Measurements from ENCODE around the gene ARHGAP24. TPM values are rescaled to one million over a fixed set of nuclear protein-coding genes. Genes with fewer than 3 reads are reported as not detected.

ARHGAP24 gene
- total RNA-seq, 1 experiment from 2014 or later = 1.3 TPM

- no peak for DNase-seq (ENCODE audit: low read depth, low spot score)
- ChIA-PET POLR2A (no interaction called here), CTCF (no interaction called here), RAD21 (ENCODE audit: low non-redundant PET in 1 of 2, low total read pairs in 2 of 2, uncharacterized antibody in 2 of 2, unreplicated experiment in 2 of 2) (no interaction called here)
- Histone ChIP-seq H4K20me1 (ENCODE audit: insufficient read depth) (no peaks in the 10 kb centered on the region), H3K36me3 (ENCODE audit: control insufficient read depth in 1 of 2, insufficient read depth in 2 of 2, low read length in 2 of 2) (no peaks in the 10 kb centered on the region), H3K4me1 (ENCODE audit: control insufficient read depth in 1 of 2, insufficient read depth in 2 of 2, low read length in 2 of 2) (peaks cover 2 to 6% of the 10 kb centered on the region in 2 experiments; a peak in 3 of 4 replicates), H3K27ac (ENCODE audit: low read depth, low read length) (no peak overlapping the region), H2AFZ (ENCODE audit: low read depth, low read length, poor library complexity, severe bottlenecking) (no peak overlapping the region), H3K9me3 (ENCODE audit: control insufficient read depth in 1 of 2, insufficient read depth in 1 of 2, low read depth in 1 of 2, low read length in 2 of 2) (no peaks in the 10 kb centered on the region), H3K27me3 (ENCODE audit: insufficient read depth, low read length) (no peaks in the 10 kb centered on the region), H3K4me3 (replicated peaks in 1 of 2; ENCODE audit: low read depth in 1 of 2, low read length in 2 of 2) (no peak overlapping the region), H3K79me2 (ENCODE audit: insufficient read depth, low read length) (no peaks in the 10 kb centered on the region), H3K9ac (ENCODE audit: low read length) (no peak overlapping the region), H3K4me2 (ENCODE audit: low read length) (no peak overlapping the region), H3K9me2 (ENCODE audit: insufficient read depth) (no peaks in the 10 kb centered on the region)
- intact Hi-C loops (cut with micrococcal nuclease) = loop anchor here (10.0 kb wide), 1 partner anchor 266 kb away; no protein-coding TSS in a partner anchor
- no TSS peak for BruUV-seq (replicated peaks)
- ATAC-seq = no peak
- TF ChIP-seq, protein P1, sequence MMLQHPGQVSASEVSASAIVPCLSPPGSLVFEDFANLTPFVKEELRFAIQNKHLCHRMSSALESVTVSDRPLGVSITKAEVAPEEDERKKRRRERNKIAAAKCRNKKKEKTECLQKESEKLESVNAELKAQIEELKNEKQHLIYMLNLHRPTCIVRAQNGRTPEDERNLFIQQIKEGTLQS (IDR thresholded peaks at IDR 0.05) = no peak
- no peak for TF ChIP-seq FOSL1 (IDR thresholded peaks at IDR 0.05; ENCODE audit: low read depth)
- no peak for TF ChIP-seq CEBPB (IDR thresholded peaks at IDR 0.05; ENCODE audit: low read depth)
- TF ChIP-seq EZH2 (IDR thresholded peaks at IDR 0.05) = no peak
- no peak for TF ChIP-seq ZFX (IDR thresholded peaks at IDR 0.05)
- TF ChIP-seq, protein P2, sequence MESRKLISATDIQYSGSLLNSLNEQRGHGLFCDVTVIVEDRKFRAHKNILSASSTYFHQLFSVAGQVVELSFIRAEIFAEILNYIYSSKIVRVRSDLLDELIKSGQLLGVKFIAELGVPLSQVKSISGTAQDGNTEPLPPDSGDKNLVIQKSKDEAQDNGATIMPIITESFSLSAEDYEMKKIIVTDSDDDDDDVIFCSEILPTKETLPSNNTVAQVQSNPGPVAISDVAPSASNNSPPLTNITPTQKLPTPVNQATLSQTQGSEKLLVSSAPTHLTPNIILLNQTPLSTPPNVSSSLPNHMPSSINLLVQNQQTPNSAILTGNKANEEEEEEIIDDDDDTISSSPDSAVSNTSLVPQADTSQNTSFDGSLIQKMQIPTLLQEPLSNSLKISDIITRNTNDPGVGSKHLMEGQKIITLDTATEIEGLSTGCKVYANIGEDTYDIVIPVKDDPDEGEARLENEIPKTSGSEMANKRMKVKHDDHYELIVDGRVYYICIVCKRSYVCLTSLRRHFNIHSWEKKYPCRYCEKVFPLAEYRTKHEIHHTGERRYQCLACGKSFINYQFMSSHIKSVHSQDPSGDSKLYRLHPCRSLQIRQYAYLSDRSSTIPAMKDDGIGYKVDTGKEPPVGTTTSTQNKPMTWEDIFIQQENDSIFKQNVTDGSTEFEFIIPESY (IDR thresholded peaks at IDR 0.05; ENCODE audit: extremely low read depth, insufficient replicate concordance, low read length) = no peak
Measured at GRCh38 chr4:85478576-85478975, 3.6 kb downstream of the ARHGAP24 start.

DNA sequence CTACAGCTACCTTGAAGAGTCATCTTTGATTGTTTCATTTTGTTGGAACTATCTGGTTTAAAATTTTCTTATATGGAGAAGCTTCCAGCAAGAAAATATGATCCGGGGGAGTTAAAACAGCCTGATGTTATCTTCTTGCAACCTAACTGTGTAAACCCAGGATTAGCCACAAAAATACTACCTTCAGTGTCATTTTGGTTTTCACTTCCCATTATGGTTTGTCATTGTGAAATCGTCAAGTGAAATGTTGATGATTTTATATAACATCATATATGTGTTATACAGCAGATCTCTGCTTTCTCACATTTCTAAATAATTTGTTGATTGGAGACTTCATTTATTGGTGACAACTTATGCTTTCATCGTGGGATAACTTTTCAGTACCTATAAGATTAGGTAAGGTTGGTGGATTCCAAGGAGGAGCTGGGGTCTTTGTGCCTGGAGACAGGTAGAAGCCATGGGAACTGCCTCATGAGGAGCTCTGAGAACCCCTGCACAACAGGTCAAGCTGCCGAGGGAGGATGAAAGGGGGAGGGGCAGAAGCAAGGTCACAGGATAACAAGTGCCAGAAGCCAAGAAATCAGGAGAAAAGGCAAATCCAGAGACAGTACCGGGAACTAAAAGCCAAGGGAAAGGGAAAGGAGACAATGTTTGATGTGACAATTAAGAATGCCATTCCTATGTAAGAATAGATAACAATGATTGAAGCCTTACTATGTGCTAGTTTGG, 7.2 kb downstream of the ARHGAP24 start:
- RAD21 ChIA-PET (ENCODE audit: low non-redundant PET in 1 of 2, low total read pairs in 2 of 2, uncharacterized antibody in 2 of 2, unreplicated experiment in 2 of 2) = no interaction called here
- DNase-seq (ENCODE audit: low read depth, low spot score) = no peak
- CTCF ChIA-PET = no interaction called here
- POLR2A ChIA-PET = no interaction called here
- Histone ChIP-seq H3K4me2 (ENCODE audit: low read length) (no peak overlapping the region), H4K20me1 (ENCODE audit: insufficient read depth) (no peaks in the 10 kb centered on the region), H3K9me2 (ENCODE audit: insufficient read depth) (no peaks in the 10 kb centered on the region), H3K4me3 (replicated peaks in 1 of 2; ENCODE audit: low read depth in 1 of 2, low read length in 2 of 2) (no peak overlapping the region), H3K36me3 (ENCODE audit: control insufficient read depth in 1 of 2, insufficient read depth in 2 of 2, low read length in 2 of 2) (no peaks in the 10 kb centered on the region), H3K27me3 (ENCODE audit: insufficient read depth, low read length) (no peaks in the 10 kb centered on the region), H2AFZ (ENCODE audit: low read depth, low read length, poor library complexity, severe bottlenecking) (no peak overlapping the region), H3K4me1 (ENCODE audit: control insufficient read depth in 1 of 2, insufficient read depth in 2 of 2, low read length in 2 of 2) (peaks cover 0 to 4% of the 10 kb centered on the region in 2 experiments; a peak in 1 of 4 replicates), H3K9ac (ENCODE audit: low read length) (no peak overlapping the region), H3K27ac (ENCODE audit: low read depth, low read length) (no peak overlapping the region), H3K79me2 (ENCODE audit: insufficient read depth, low read length) (no peaks in the 10 kb centered on the region), H3K9me3 (ENCODE audit: control insufficient read depth in 1 of 2, insufficient read depth in 1 of 2, low read depth in 1 of 2, low read length in 2 of 2) (no peaks in the 10 kb centered on the region)
- no peak for ATAC-seq
- intact Hi-C loops (cut with micrococcal nuclease) = no loop called here
- TF ChIP-seq CBX3 (IDR thresholded peaks at IDR 0.05; ENCODE audit: low read depth) (no peak), POLR2A (IDR thresholded peaks at IDR 0.05; ENCODE audit: borderline replicate concordance, extremely low read depth, insufficient read depth, insufficient read length) (no peak), FOSL1 (IDR thresholded peaks at IDR 0.05; ENCODE audit: low read depth) (no peak), YY1 (IDR thresholded peaks at IDR 0.05; ENCODE audit: extremely low read depth, insufficient replicate concordance, low read depth, low read length) (no peak), SIN3A (IDR thresholded peaks at IDR 0.05; ENCODE audit: low read depth) (no peak), MAX (IDR thresholded peaks at IDR 0.05) (no peak)
- no TSS peak for BruUV-seq (replicated peaks)
